SH-SY5Y (cell line): ENCODE measurements around the gene GDF7.

Source experiments
- GATA2 ChIP-seq: IDR thresholded peaks from 2 replicates; pipeline ENCODE4 v1.6.1; 2011; ENCODE audit warnings: mild to moderate bottlenecking, low read depth, low read length
- GATA3 ChIP-seq: IDR thresholded peaks from 2 replicates; pipeline ENCODE4 v1.6.1; 2011; ENCODE audit warnings: low read depth, mild to moderate bottlenecking, low read length, moderate library complexity

- TF ChIP-seq GATA2 (no peak), GATA3 (no peak)
Observed at GRCh38 chr2:20717641-20718040, 50.7 kb downstream of the GDF7 start.
